K562 (cell line): ENCODE measurements around the gene RNF187. TPM values are rescaled to one million over a fixed set of nuclear protein-coding genes. Genes with fewer than 3 reads are reported as not detected.

Experiments used
- ATAC-seq: fragments of 200-7000 bp; cut with Tn5 transposase; 3 replicates; pipeline ENCODE4 v1.9.1; 2020; ENCODE audit warnings: moderate library complexity
- BruUV-seq: library from RNA; stranded (reverse); fragments of 400-500 nt; replicated peaks from 2 replicates; lab custom pipeline; 2021; lab: Mats Ljungman, UMichigan
- CTCF ChIA-PET: fragments of 300-600 bp; formaldehyde crosslinking; extraction: SDS; loops from one replicate; lab custom pipeline; 2021; ENCODE audit warnings: low intra/inter-chr PET ratio; lab: Yijun Ruan, JAX
- POLR2A ChIA-PET: fragments of 300-600, 350-650 bp; sonication (Branson Sonifier 250); formaldehyde crosslinking; extraction: SDS; loops from one replicate; lab custom pipeline; 2021; ENCODE audit warnings: antibody characterized with exemption, inconsistent platforms; lab: Yijun Ruan, JAX
- DNase-seq, 4 experiments: peaks; one replicate each; pipeline versions ENCODE4 v3.0.0 to v3.0.0-alpha.2; 2011 to 2018; ENCODE audit warnings: low spot score in 3 of 4, mixed read lengths in 3 of 4; ENCODE audit errors: extremely low read depth in 1 of 4
- FAIRE-seq: peaks from 2 replicates; lab custom pipeline; 2011; peaks lifted over from hg19 to GRCh38; lab: Jason Lieb, UNC
- H2AFZ ChIP-seq: 2 replicates; pipeline ENCODE4 v1.6.0; 2011; ENCODE audit warnings: low read depth, low read length, control low read depth, inconsistent platforms
- H3K27ac ChIP-seq: fragments of 200-600 bp; 3 replicates; pipeline ENCODE4 v1.8.0; 2011; ENCODE audit warnings: low read depth, mild to moderate bottlenecking, control low read depth, inconsistent platforms, low read length, moderate library complexity, mixed read lengths; ENCODE audit errors: extremely low read depth
- H3K27me3 ChIP-seq, 2 experiments: fragments of 300-600 bp in 1 of 2; 2 replicates in 1 of 2; 3 replicates in 1 of 2; pipeline versions ENCODE4 v1.6.0 to v1.8.0; 2011; ENCODE audit warnings: inconsistent platforms in 2 of 2, low read length in 2 of 2, mild to moderate bottlenecking in 1 of 2, mixed read lengths in 1 of 2, moderate library complexity in 1 of 2; ENCODE audit not compliant: control insufficient read depth in 2 of 2, insufficient read depth in 2 of 2
- H3K36me3 ChIP-seq: fragments of 300-600 bp; 3 replicates; pipeline ENCODE4 v1.8.0; 2011; ENCODE audit warnings: mild to moderate bottlenecking, low read length, inconsistent platforms; ENCODE audit not compliant: control insufficient read depth, insufficient read depth
- H3K4me1 ChIP-seq, 2 experiments: fragments of 200-600 bp in 1 of 2; replicated peaks in 1 of 2; 2 replicates in 1 of 2; 3 replicates in 1 of 2; pipeline versions ENCODE4 v1.5.1 to v1.8.0; 2011; ENCODE audit warnings: inconsistent platforms in 2 of 2, low read length in 2 of 2, mild to moderate bottlenecking in 1 of 2, mixed read lengths in 1 of 2, moderate library complexity in 1 of 2; ENCODE audit not compliant: control insufficient read depth in 2 of 2, insufficient read depth in 2 of 2
- H3K4me2 ChIP-seq: 2 replicates; pipeline ENCODE4 v1.6.1; 2011; ENCODE audit warnings: low read length, control low read depth, inconsistent platforms, mixed read lengths; ENCODE audit not compliant: insufficient read depth
- H3K4me3 ChIP-seq: fragments of 200-600 bp; sonication (generic), shearing (Covaris generic); 2 replicates; pipeline ENCODE4 v1.5.1; 2016; ENCODE audit warnings: control low read depth, inconsistent platforms
- H3K79me2 ChIP-seq: fragments of 200-600 bp; 3 replicates; pipeline ENCODE4 v1.8.0; 2011; ENCODE audit warnings: low read length, inconsistent platforms; ENCODE audit not compliant: control insufficient read depth, insufficient read depth
- H3K9ac ChIP-seq, 2 experiments: 2 replicates each; pipeline versions ENCODE4 v1.6.0 to v1.6.1; 2011; ENCODE audit warnings: low read depth in 2 of 2, low read length in 2 of 2, control low read depth in 1 of 2, inconsistent platforms in 1 of 2, mild to moderate bottlenecking in 1 of 2, mixed read lengths in 1 of 2; ENCODE audit not compliant: insufficient read depth in 1 of 2
- H3K9me1 ChIP-seq: one replicate; pipeline ENCODE4 v1.6.0; 2011; ENCODE audit warnings: inconsistent platforms, mild to moderate bottlenecking, low read length, moderate library complexity; ENCODE audit not compliant: control insufficient read depth, insufficient read depth
- H3K9me3 ChIP-seq: replicated peaks from 2 replicates; pipeline ENCODE4 v1.5.1; 2011; ENCODE audit warnings: low read depth, low read length, inconsistent platforms; ENCODE audit not compliant: control insufficient read depth, insufficient read depth
- H4K20me1 ChIP-seq: replicated peaks from 2 replicates; pipeline ENCODE4 v1.6.1; 2011; ENCODE audit warnings: low read length, inconsistent platforms, mixed read lengths; ENCODE audit not compliant: control insufficient read depth, insufficient read depth
- ATF2 ChIP-seq: sonication (generic); formaldehyde crosslinking; IDR thresholded peaks from 2 replicates; pipeline ENCODE4 v1.8.1; 2022; ENCODE audit warnings: missing genetic modification reagents
- CREM ChIP-seq: IDR thresholded peaks from 2 replicates; pipeline ENCODE4 v1.6.1; 2014; ENCODE audit warnings: antibody characterized with exemption, low read depth
- FIP1L1 ChIP-seq: fragments of 200-400 bp; formaldehyde crosslinking; IDR thresholded peaks from 2 replicates; pipeline ENCODE4 v1.6.1; 2018; ENCODE audit warnings: mild to moderate bottlenecking, low read depth, low read length; ENCODE audit not compliant: poor library complexity, severe bottlenecking
- NR2F6 ChIP-seq: fragments of 450-650 bp; formaldehyde crosslinking; IDR thresholded peaks from 2 replicates; pipeline ENCODE4 v1.4.0; 2020; ENCODE audit warnings: mild to moderate bottlenecking
- PHF8 ChIP-seq: fragments of 200-600 bp; sonication (generic); IDR thresholded peaks from 2 replicates; pipeline ENCODE4 v1.6.1; 2012; ENCODE audit warnings: mixed run types, mild to moderate bottlenecking, inconsistent platforms, low read length, moderate library complexity, borderline replicate concordance
- RNF2 ChIP-seq: sonication (generic); IDR thresholded peaks from 2 replicates; pipeline ENCODE4 v1.6.1; 2016
- ZBTB7A ChIP-seq: IDR thresholded peaks from 2 replicates; pipeline ENCODE4 v1.6.1; 2011; ENCODE audit warnings: low read depth, mild to moderate bottlenecking, low read length, moderate library complexity, borderline replicate concordance; ENCODE audit not compliant: control insufficient read depth
- ZKSCAN8 ChIP-seq: fragments of 200-800 bp; sonication (Bioruptor generic); IDR thresholded peaks from 2 replicates; pipeline ENCODE4 v1.6.1; 2016; ENCODE audit warnings: missing genetic modification characterization, missing compliant biosample characterization
- WGBS: fragments of 100-300 bp; shearing (Covaris generic); methylation state at CpG from one replicate; pipeline ENCODE4 v1.1.6; 2016; ENCODE audit warnings: low coverage, mixed read lengths; ENCODE audit not compliant: insufficient coverage; ENCODE audit errors: missing lambda C conversion rate; 5-methylcytosine and 5-hydroxymethylcytosine counted together
- in situ Hi-C: fragments of 300-500 bp; cut with MboI; formaldehyde crosslinking; loops from 4 replicates; pipeline ENCODE4 v1.15.0; 2018; ENCODE audit warnings: inconsistent platforms, mixed read lengths
- intact Hi-C: fragments of 100-400 bp; cut with micrococcal nuclease; formaldehyde crosslinking; loops from 2 replicates; pipeline ENCODE4 v1.14.2; 2022
- polyA plus RNA-seq, 8 experiments: library from polyadenylated mRNA; depleted of rRNA in 4 of 8; stranded (reverse) in 5 of 8; unstranded in 3 of 8; fragments of >200 nt; fragmentation: Nextera tagmentation in 2 of 8; fragmentation: Illumina TruSeq in 1 of 8; extraction: Ambion mirVana in 2 of 8; extraction: Trizol in 1 of 8; gene quantifications; 2 replicates each; pipeline versions ENCODE4 v1.2.1 to v1.2.3, GENCODE V29; 2011 to 2014; ENCODE audit warnings: inconsistent platforms in 1 of 8, missing spikeins in 1 of 8
- total RNA-seq, 7 experiments: library from RNA; depleted of rRNA in 6 of 7; stranded (reverse); fragments of >200 nt in 6 of 7; fragmentation: Illumina TruSeq in 2 of 7; extraction: Trizol in 2 of 7; gene quantifications; 2 replicates each; pipeline versions ENCODE4 v1.2.1 to v1.2.3, GENCODE V29; 2011 to 2021; ENCODE audit warnings: low replicate concordance in 1 of 7
- TF ChIP-seq, protein P1 (sequence below): fragments of 450-650 bp; IDR thresholded peaks from 2 replicates; pipeline ENCODE4 v1.6.1; 2017; ENCODE audit warnings: antibody characterized with exemption
- TF ChIP-seq, protein P2 (sequence below): sonication (generic); formaldehyde crosslinking; IDR thresholded peaks from 2 replicates; pipeline ENCODE4 v1.8.1; 2023; ENCODE audit warnings: mild to moderate bottlenecking, missing genetic modification reagents
- TF ChIP-seq, protein P3 (sequence below): IDR thresholded peaks from 2 replicates; pipeline ENCODE4 v1.6.1; 2014; ENCODE audit warnings: antibody characterized with exemption
- TF ChIP-seq, protein P4 (sequence below): fragments of 450-650 bp; IDR thresholded peaks from 2 replicates; pipeline ENCODE4 v1.6.1; 2016

RNF187 gene
- total and polyA plus RNA-seq, 9 of the 15 experiments (the other 6 are each of a cell fraction or from before 2014, with no cell fraction given): 2.3 to 119 (median 41.9) TPM

DNA sequence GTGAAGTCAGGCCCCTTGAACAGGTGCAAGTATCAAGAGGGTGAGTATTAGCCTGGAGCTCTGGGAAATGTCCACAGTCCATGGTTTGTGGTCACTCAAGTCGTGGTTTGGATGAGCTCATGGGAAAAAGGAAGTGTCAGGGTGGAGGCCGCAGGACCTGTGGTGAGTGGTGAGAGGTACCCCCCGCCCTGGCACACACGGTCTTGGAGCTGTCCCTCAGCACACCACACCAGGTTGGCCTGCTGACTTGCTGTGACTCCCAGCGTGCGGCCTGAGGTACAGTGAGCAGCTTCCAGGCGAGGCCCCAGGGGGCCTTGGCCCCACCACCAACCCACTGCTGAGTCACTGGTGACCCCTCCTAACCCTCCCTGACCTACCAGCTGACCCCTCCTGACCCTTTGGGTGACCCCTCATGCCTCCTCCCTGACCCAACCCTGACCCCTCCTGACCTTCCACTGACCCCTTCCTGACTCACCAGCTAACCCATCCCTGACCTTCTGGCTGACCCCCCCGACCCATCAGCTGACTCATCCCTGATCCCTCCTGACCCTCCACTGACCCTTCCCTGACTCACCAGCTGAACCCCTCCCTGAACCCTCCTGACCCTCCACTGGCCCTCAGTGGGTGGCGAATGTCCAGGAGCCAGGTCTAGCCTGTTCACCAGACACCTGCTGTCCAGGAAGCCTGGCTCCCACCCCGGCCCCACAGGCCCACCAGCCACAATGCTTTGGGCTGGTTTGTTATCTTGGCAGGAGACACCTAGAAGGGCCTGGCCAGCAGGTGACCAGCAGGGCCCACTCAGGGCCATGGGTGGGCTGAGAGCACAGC, 34.8 kb upstream of the RNF187 start:
- WGBS: 50% methylated on average over 10 of the region's 10 CpGs
- ChIA-PET CTCF (no interaction called here), POLR2A (interaction anchor here (0.6 to 2.0 kb wide), 11 partner anchors 9 to 113 kb away, joined by 3 to 11 read pairs (median 4); no protein-coding TSS in a partner anchor)
- Histone ChIP-seq H3K4me1 (peaks cover 28 to 32% of the 10 kb centered on the region in 2 experiments), H3K36me3 (peaks cover 26% of the 10 kb centered on the region), H3K4me2 (peak overlapping the region; percentile 15; the same call in 1 of the 2 replicates), H3K9me3 (no peaks in the 10 kb centered on the region), H4K20me1 (no peaks in the 10 kb centered on the region; the same call in 1 of the 2 replicates), H3K27ac (peak overlapping the region; percentile 41; the same call in 2 of the 3 replicates), H2AFZ (no peak overlapping the region), H3K4me3 (no peak overlapping the region), H3K9me1 (peaks cover 15% of the 10 kb centered on the region), H3K9ac (peak overlapping the region in 1 of 2 experiments; percentile 82; a peak in 2 of 4 replicates), H3K79me2 (peaks cover 32% of the 10 kb centered on the region), H3K27me3 (no peaks in the 10 kb centered on the region)
- intact Hi-C loops: loop anchor here (5.0 kb wide), 1 partner anchor 100 kb away; no protein-coding TSS in a partner anchor
- DNase-seq: peak; percentile 73 to 83 (median 78)
- in situ Hi-C loops: loop anchor here (10.0 kb wide), 1 partner anchor 108 kb away; no protein-coding TSS in a partner anchor
- no TSS peak for BruUV-seq
- peak; percentile 23 for FAIRE-seq
- ATAC-seq: peak; percentile 25
- TF ChIP-seq ZKSCAN8 (CRISPR knock-in tag) (no peak), ATF2 (CRISPR knock-in tag) (0 out of 2 replicates have a peak, but pooled peaks have one; percentile 36), FIP1L1 (no peak), PHF8 (no peak), ZBTB7A (peak; percentile 93; the same call in 1 of the 2 replicates), CREM (no peak), NR2F6 (peak; percentile 92), RNF2 (no peak; the same call in 1 of the 2 replicates)
- TF ChIP-seq, protein P1, sequence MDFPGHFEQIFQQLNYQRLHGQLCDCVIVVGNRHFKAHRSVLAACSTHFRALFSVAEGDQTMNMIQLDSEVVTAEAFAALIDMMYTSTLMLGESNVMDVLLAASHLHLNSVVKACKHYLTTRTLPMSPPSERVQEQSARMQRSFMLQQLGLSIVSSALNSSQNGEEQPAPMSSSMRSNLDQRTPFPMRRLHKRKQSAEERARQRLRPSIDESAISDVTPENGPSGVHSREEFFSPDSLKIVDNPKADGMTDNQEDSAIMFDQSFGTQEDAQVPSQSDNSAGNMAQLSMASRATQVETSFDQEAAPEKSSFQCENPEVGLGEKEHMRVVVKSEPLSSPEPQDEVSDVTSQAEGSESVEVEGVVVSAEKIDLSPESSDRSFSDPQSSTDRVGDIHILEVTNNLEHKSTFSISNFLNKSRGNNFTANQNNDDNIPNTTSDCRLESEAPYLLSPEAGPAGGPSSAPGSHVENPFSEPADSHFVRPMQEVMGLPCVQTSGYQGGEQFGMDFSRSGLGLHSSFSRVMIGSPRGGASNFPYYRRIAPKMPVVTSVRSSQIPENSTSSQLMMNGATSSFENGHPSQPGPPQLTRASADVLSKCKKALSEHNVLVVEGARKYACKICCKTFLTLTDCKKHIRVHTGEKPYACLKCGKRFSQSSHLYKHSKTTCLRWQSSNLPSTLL: 0 out of 2 replicates have a peak, but pooled peaks have one; percentile 65
- TF ChIP-seq, protein P2, sequence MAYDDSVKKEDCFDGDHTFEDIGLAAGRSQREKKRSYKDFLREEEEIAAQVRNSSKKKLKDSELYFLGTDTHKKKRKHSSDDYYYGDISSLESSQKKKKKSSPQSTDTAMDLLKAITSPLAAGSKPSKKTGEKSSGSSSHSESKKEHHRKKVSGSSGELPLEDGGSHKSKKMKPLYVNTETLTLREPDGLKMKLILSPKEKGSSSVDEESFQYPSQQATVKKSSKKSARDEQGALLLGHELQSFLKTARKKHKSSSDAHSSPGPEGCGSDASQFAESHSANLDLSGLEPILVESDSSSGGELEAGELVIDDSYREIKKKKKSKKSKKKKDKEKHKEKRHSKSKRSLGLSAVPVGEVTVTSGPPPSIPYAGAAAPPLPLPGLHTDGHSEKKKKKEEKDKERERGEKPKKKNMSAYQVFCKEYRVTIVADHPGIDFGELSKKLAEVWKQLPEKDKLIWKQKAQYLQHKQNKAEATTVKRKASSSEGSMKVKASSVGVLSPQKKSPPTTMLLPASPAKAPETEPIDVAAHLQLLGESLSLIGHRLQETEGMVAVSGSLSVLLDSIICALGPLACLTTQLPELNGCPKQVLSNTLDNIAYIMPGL (CRISPR knock-in tag): peak; percentile 21; the same call in 1 of the 2 replicates
- TF ChIP-seq, protein P3, sequence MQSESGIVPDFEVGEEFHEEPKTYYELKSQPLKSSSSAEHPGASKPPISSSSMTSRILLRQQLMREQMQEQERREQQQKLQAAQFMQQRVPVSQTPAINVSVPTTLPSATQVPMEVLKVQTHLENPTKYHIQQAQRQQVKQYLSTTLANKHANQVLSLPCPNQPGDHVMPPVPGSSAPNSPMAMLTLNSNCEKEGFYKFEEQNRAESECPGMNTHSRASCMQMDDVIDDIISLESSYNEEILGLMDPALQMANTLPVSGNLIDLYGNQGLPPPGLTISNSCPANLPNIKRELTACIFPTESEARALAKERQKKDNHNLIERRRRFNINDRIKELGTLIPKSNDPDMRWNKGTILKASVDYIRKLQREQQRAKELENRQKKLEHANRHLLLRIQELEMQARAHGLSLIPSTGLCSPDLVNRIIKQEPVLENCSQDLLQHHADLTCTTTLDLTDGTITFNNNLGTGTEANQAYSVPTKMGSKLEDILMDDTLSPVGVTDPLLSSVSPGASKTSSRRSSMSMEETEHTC: 0 out of 2 replicates have a peak, but pooled peaks have one; percentile 22
- TF ChIP-seq, protein P4, sequence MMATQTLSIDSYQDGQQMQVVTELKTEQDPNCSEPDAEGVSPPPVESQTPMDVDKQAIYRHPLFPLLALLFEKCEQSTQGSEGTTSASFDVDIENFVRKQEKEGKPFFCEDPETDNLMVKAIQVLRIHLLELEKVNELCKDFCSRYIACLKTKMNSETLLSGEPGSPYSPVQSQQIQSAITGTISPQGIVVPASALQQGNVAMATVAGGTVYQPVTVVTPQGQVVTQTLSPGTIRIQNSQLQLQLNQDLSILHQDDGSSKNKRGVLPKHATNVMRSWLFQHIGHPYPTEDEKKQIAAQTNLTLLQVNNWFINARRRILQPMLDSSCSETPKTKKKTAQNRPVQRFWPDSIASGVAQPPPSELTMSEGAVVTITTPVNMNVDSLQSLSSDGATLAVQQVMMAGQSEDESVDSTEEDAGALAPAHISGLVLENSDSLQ: peak; percentile 41
